Fibroblast of gingiva (primary cell): ENCODE data around the gene DIP2A.

Source experiments
- DNase-seq: peaks from one replicate; pipeline ENCODE4 v3.0.0-alpha.2; 2011; ENCODE audit warnings: low read depth

Gene DIP2A

GRCh38 chr21:46594276-46594675 is 135.6 kb downstream of the DIP2A start:
- no peak for DNase-seq

- no peak for DNase-seq
These were observed 137.5 kb downstream of the DIP2A start for GRCh38 chr21:46596201-46596600.

- DNase-seq, result no peak
These were observed 138.3 kb downstream of the DIP2A start for GRCh38 chr21:46597031-46597430.

GRCh38 chr21:46597896-46598343 is 139.2 kb downstream of the DIP2A start:
- no peak for DNase-seq

GRCh38 chr21:46598581-46599572 is 140.2 kb downstream of the DIP2A start:
- peak; percentile 85 for DNase-seq

- DNase-seq, result no peak
These were observed 141.6 kb downstream of the DIP2A start for GRCh38 chr21:46600305-46600704.

GRCh38 chr21:46600978-46601377 is 142.3 kb downstream of the DIP2A start:
- no peak for DNase-seq

- DNase-seq, result no peak
These were observed 144.5 kb downstream of the DIP2A start for GRCh38 chr21:46603228-46603627.

GRCh38 chr21:46604329-46604974 is 145.8 kb downstream of the DIP2A start:
- DNase-seq, result no peak

- no peak for DNase-seq
These were observed 146.5 kb downstream of the DIP2A start, which contains the start of gene S100B for GRCh38 chr21:46604975-46605766. Gene S100B (minus strand): TSS chr21:46605082. CDS start chr21:46602415, 2,667 bp downstream.

GRCh38 chr21:46605767-46606426 is 147.2 kb downstream of the DIP2A start:
- no peak for DNase-seq

- no peak for DNase-seq
These were observed 147.7 kb downstream of the DIP2A start for GRCh38 chr21:46606427-46606813.

- no peak for DNase-seq
These were observed 148.9 kb downstream of the DIP2A start for GRCh38 chr21:46607636-46608035.

GRCh38 chr21:46608672-46609111 is 150.0 kb downstream of the DIP2A start:
- no peak for DNase-seq

- DNase-seq, result no peak
These were observed 151.5 kb downstream of the DIP2A start for GRCh38 chr21:46610018-46610701.

- DNase-seq, result no peak
These were observed 154.7 kb downstream of the DIP2A start for GRCh38 chr21:46613391-46613790.

- DNase-seq, result no peak
These were observed 157.4 kb downstream of the DIP2A start for GRCh38 chr21:46616050-46616449.

- no peak for DNase-seq
These were observed 158.0 kb downstream of the DIP2A start for GRCh38 chr21:46616656-46617055.

GRCh38 chr21:46617267-46618051 is 158.8 kb downstream of the DIP2A start:
- no peak for DNase-seq

- DNase-seq, result no peak
These were observed 160.2 kb downstream of the DIP2A start for GRCh38 chr21:46618738-46619379.
